Thyroid gland (tissue), 4 donors: Measurements from ENCODE around the gene NDUFB8.

Experiments
- POLR2A ChIP-seq, 2 donors: fragments of 450-650 bp; IDR thresholded peaks; one replicate each; pipeline ENCODE4 v1.6.1; 2017; ENCODE audit warnings: antibody characterized with exemption in 2 of 2, mild to moderate bottlenecking in 2 of 2, moderate library complexity in 1 of 2
- TF ChIP-seq, protein P1 (sequence below), 6 experiments: fragments of 200-600 bp in 3 of 6; fragments of 450-650 bp in 3 of 6; sonication (generic) in 3 of 6; IDR thresholded peaks; one replicate each; pipeline ENCODE4 v1.5.1; 2016 to 2019; ENCODE audit warnings: antibody characterized with exemption in 6 of 6, mild to moderate bottlenecking in 2 of 6, inconsistent platforms in 1 of 6, moderate library complexity in 1 of 6

DNA sequence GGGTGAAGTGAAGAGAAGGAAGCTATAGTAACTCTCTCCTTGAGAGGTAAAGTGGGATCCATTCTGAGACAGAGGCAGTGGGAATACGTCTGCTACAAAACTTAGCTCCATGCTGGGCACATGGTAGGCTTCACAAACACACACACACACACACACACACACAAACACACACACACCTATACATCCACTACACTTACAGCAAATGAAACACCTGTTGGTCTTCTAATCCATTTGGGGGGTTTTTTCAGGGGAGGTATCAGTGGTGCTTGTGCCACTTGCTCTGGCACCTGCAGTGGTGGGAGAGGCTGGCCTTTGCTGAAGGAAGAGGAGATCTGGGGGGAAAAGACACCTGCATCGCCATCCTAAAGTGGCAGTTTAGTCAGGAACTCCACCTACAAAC, 24.5 kb downstream of the NDUFB8 start:
- TF ChIP-seq, protein P1, sequence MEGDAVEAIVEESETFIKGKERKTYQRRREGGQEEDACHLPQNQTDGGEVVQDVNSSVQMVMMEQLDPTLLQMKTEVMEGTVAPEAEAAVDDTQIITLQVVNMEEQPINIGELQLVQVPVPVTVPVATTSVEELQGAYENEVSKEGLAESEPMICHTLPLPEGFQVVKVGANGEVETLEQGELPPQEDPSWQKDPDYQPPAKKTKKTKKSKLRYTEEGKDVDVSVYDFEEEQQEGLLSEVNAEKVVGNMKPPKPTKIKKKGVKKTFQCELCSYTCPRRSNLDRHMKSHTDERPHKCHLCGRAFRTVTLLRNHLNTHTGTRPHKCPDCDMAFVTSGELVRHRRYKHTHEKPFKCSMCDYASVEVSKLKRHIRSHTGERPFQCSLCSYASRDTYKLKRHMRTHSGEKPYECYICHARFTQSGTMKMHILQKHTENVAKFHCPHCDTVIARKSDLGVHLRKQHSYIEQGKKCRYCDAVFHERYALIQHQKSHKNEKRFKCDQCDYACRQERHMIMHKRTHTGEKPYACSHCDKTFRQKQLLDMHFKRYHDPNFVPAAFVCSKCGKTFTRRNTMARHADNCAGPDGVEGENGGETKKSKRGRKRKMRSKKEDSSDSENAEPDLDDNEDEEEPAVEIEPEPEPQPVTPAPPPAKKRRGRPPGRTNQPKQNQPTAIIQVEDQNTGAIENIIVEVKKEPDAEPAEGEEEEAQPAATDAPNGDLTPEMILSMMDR (IDR thresholded peaks at IDR 0.05): no peak
- no peak for TF ChIP-seq POLR2A (IDR thresholded peaks at IDR 0.05)
